ENCODE results near the gene NPPA.
A peak's percentile ranks its signal among the peaks of the same experiment; 100 is the strongest.
"Not testable (repeated sequence)": the region's sequence is repeated elsewhere in the genome, so short reads cannot be mapped to it uniquely, and the experiment has no call there.

Gene NPPA

DNA sequence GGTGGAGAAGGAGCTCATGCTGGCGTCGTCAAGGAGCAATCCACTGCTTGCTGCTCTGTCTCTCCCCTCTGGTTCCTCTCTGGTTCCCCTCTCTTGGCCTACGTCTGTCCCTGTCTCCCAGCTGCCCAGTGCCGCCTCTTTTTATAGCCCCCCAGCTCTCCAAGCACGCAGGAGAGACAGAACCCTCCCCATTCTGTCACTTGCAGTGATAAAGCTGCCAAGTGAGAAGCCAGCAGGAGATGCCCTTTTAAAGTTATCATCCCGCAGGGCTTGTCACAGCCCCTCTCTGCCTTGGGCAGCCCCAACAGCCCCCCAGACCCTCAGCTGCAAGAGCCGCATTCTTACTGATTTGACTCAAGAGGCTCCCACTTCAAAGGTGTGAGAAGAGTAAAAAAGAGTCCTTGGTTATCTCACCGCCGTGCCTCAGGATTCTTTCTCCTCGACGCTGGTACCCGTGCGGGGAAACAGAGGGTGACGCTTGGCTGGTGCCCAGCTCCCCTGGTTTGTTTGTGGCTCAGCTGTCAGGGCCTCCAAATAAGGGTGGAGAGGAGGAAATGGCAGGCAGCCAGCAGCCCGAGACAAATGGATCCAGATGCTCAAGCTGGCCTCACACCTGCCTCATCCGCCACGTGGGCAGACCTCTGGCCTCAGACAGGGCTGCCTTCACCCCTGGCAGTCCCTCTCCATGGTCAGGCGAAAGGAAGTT, at the start of gene NPPA:
NPPA (minus strand) TSS at position 117 of the 706 bp plus-strand sequence; CDS start at position 18, 99 bp downstream.
- TF ChIP-seq, protein P1, sequence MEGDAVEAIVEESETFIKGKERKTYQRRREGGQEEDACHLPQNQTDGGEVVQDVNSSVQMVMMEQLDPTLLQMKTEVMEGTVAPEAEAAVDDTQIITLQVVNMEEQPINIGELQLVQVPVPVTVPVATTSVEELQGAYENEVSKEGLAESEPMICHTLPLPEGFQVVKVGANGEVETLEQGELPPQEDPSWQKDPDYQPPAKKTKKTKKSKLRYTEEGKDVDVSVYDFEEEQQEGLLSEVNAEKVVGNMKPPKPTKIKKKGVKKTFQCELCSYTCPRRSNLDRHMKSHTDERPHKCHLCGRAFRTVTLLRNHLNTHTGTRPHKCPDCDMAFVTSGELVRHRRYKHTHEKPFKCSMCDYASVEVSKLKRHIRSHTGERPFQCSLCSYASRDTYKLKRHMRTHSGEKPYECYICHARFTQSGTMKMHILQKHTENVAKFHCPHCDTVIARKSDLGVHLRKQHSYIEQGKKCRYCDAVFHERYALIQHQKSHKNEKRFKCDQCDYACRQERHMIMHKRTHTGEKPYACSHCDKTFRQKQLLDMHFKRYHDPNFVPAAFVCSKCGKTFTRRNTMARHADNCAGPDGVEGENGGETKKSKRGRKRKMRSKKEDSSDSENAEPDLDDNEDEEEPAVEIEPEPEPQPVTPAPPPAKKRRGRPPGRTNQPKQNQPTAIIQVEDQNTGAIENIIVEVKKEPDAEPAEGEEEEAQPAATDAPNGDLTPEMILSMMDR (IDR thresholded peaks at IDR 0.05; ENCODE audit: insufficient read depth, missing control alignments): no peak
- FAIRE-seq (no peak), DNase-seq (ENCODE audit: insufficient read length, low spot score) (no peak)

DNA sequence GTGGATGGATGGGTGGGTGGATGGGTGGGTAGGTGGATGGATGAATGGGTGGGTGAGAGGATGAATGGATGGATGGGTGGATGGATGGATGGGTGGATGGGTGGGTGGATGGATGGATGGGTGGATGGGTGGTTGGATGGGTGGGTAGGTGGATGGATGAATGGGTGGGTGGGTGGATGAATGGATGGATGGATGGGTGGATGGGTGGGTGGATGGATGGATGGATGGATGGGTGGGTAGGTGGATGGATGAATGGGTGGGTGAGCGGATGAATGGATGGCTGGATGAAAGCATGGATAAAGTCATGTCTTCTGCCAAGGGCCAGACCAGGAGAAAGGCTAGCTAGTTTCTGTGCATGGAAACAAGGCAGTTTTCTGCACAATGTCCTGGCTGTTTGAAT, 46.9 kb upstream of the NPPA start:
- DNase-seq (ENCODE audit: insufficient read length, low spot score); FAIRE-seq: not testable (repeated sequence)

DNA sequence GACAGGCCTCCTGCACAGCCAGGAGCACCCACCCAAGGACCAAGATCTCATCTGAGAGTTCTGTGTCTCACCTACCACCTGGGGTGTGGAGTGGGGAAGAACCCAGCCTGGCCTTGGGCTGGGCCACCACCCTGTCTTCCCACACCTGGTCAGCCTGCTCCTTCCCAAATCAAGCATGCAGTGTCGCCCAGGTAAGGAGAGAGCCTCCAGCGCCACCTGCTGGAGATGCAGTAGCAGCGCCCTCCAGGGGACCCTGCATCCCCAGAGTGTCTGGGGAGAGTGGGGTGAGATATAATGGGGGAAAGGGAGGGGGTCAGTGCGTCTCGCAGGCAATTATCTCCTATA, 46.3 kb upstream of the NPPA start:
- DNase-seq (ENCODE audit: insufficient read length, low spot score): peak; percentile 54
- no peak for FAIRE-seq
- TF ChIP-seq, protein P1 (IDR thresholded peaks at IDR 0.05; ENCODE audit: insufficient read depth, missing control alignments): peak; percentile 93

DNA sequence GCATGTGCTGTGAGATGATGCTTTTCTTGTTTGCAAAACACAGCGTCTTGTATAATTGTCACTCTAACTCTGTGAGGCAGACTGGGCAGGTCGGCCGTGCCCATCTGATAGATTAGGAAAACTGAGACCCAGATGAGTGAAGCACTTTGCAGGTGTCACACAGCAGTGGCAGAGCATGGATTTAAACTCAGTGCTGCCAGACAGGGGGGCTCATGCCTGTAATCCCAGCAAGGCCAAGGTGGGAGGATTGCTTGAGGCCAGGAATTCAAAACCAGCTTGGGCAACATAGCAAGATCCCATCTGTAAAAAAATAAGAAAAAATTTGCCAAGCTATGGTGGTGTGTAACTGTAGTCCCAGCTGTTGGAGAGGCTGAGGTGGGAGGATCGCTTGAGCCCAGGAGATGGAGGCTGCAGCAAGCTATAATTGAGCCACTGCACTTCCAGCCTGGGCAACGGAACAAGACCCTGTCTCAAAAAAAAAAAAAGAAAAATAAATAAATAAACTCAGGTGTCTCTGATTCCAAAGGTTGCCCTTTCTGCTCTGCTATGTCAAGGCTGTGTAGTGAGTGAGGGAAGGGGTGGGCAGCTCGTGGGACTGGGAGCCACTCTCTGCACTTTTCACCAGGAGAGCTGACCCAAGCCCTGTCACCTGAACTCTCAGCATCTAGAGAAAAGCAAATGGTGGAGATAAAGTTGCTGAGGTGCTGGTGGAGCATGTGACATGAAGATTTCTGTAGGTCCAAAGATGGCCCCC, 44.0 kb upstream of the NPPA start:
- DNase-seq (ENCODE audit: insufficient read length, low spot score): no peak
- TF ChIP-seq, protein P1 (IDR thresholded peaks at IDR 0.05; ENCODE audit: insufficient read depth, missing control alignments): no peak
- FAIRE-seq: no peak

DNA sequence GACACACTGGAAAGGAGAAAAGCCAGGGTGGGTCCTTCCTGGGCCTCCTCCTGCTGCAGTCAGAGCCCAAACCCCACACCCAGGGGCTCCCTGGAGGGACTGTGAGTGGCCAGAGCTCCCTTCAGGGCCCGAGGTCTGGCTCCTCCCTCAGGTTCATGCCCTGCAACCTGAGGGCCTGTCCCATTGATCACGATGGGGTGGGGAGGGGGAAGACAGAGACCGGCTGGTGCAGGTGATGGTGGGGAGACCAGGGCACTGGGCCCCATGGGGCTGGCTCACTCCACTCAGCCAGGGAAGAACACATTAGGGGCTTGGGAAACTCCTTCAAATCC, 41.3 kb upstream of the NPPA start:
- DNase-seq (ENCODE audit: insufficient read length, low spot score) (no peak), FAIRE-seq (no peak)
- TF ChIP-seq, protein P1 (IDR thresholded peaks at IDR 0.05; ENCODE audit: insufficient read depth, missing control alignments): no peak

DNA sequence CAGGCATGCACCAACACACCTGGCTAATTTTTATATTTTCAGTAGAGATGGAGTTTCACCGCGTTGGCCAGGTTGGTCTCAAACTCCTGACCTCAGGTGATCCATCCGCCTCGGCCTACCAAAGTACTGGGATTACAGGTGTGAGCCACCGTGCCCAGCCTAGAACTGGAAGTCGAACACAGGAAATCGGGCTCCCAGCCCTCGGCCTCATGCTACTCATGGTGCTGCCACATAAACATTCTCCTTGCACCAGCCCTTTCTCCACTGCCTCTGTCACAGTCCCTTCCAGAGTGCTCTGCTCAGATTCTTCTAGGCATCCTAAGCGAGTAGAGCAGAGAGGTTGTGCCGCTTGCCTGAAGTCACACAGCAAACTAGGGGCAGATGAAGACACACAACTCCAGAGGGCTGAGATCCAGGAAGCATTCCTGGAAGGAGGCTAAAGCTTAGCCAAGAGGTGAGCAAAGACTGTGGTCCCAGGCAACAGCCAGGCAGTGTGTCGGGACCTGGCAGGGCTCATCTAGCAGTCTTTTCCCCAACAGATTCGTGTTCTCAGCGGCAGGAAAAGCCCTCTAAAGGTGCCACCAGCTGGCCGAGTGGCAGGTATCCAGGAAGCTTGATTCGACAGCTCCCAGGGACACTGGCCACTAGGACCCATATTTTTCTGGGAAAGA, 40.8 kb upstream of the NPPA start:
- DNase-seq (ENCODE audit: insufficient read length, low spot score) (no peak), FAIRE-seq (no peak)
- TF ChIP-seq, protein P1 (IDR thresholded peaks at IDR 0.05; ENCODE audit: insufficient read depth, missing control alignments): no peak

DNA sequence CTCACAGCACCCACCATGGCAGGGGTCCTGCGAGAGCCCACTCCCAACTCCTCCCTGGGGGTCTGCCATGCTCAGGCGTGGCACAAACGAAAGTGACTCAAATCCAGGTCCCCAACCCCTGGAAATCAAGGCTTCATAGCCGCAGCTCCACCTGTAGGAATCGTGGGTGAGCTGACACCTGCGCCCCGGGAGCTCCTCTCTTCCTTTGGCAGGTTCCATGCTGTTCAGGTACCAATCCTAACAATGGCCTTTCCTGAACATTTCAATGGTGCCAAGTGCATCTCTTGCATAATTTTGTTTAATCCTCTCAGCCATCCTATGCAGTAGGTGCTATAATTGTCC, 40.1 kb upstream of the NPPA start:
- TF ChIP-seq, protein P1 (IDR thresholded peaks at IDR 0.05; ENCODE audit: insufficient read depth, missing control alignments): no peak
- FAIRE-seq: no peak
- no peak for DNase-seq (ENCODE audit: insufficient read length, low spot score)
